Cardiac septum (tissue), 1 donor: ENCODE data around the gene ADAMTS1. TPM values are rescaled to one million over a fixed set of nuclear protein-coding genes. Genes with fewer than 3 reads are reported as not detected.

Experiments used
- DNase-seq: peaks from one replicate; pipeline ENCODE4 v3.0.0-alpha.2; 2020; ENCODE audit warnings: low spot score
- intact Hi-C: fragments of 100-400 bp; cut with DNase I; formaldehyde crosslinking; loops from one replicate; pipeline ENCODE4 v1.14.0; 2022
- total RNA-seq: library from RNA; stranded (reverse); fragmentation: NEBNext Ultra II Directional; extraction: Animal tissue kit (Norgen Biotek cat#: 25700); gene quantifications from one replicate; pipeline ENCODE4 v1.2.1, GENCODE V29; 2021
- donor health status: DM: no; HTN: no; CAD: no.

The ADAMTS1 gene
- total RNA-seq, 1 donor from 2014 or later: 92.5 TPM

DNA sequence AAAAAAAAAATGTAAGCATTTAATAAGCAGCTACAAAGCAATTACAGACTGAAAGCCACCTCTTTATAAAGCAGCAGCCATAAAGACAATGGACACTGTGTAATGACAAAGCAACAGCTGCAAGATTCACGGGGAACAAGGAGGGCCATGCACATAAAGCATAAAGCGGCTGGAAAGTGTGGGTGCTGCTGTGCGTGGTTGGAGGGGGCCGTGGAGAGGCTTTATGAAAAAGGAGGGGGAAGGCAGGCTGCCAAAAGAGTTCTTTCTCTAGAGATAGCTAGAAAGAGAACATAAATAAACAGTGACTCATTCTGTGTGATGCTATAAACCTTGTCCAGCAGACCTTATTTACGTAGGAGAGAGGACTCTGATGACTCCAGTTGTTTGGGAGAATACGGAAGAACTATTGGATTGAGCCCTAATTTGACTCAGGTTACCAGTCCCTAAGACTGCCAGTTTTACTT lies 49.3 kb downstream of the ADAMTS1 start:
- no peak for DNase-seq
- intact Hi-C loops: loop anchor here (2.0 kb wide), 1 partner anchor 47 kb away; no protein-coding TSS in a partner anchor

DNA sequence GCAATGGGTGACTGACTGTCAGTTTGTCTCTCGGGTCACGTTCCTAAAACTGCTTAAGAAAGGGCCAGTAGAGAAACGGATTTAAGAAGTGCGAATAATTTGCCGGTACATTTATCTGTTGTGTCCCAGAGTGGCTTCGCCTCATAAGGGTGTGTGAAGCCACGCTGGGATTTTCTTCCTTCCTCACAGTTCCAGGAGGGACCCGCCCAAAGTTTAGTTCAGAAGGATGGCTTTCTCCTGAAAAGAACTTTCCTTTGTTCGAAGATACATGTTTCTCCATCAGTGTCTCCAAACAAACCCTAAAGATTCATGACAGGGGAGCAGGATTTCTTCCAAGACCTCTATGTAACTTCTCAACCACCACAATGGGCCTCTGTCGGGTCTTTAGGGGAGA lies 49.8 kb downstream of the ADAMTS1 start:
- no peak for DNase-seq
- intact Hi-C loops: no loop called here

DNA sequence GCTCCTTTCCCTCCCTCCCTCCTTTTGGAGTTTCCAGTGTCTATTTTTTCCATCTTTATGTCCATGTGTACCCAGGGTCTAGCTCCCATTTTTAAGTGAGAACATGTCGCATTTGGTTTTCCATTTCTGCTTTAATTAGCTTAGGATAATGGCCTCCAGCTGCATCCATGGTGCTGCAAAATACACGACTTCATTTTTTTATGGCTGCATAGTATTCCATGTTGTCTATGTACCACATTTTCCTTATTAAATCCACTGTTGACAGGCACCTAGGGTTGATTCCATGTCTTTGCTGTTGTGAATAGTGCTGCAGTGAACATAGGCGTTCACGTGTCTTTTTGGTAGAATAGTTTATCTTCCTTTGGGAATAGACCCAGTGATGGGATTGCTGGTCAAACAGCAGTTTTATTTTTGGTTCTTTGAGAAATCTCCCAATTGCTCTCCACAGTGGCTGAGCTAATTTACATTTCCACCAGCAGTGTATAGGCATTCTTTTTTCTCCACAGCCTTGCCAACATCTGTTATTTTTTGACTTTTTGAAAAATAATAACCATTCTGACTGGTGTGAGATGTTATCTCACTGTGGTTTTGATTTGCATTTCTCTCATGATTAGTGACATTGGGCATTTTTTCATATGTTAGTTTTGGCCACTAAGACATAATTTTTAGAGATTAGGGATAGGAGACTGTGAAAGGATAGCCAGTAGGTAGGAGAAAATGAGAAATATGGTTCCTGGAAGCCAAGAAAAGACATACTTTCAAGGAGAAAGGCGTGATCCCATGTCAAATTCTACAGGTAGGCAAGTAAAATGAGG lies 50.4 kb downstream of the ADAMTS1 start:
- intact Hi-C loops: no loop called here
- DNase-seq: no peak

DNA sequence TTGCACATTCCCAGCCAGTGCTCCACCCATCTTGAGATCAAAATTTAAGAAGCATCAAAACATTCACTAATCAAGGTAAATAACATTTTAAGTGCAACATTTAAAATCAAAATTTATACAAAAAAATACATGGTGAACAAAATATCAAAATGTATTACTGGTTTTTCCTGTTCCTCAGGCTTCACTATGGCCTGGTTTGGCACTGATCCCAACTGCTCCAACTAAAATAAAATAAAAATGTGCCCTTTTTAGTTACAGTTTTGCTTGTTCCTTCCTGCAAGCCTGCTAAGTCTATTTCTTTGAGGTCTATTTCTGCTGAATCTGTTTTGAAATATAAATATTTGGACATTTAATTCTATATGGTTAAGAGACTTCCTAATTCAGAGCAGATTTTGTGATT lies 54.9 kb downstream of the ADAMTS1 start:
- intact Hi-C loops: no loop called here
- DNase-seq: no peak

DNA sequence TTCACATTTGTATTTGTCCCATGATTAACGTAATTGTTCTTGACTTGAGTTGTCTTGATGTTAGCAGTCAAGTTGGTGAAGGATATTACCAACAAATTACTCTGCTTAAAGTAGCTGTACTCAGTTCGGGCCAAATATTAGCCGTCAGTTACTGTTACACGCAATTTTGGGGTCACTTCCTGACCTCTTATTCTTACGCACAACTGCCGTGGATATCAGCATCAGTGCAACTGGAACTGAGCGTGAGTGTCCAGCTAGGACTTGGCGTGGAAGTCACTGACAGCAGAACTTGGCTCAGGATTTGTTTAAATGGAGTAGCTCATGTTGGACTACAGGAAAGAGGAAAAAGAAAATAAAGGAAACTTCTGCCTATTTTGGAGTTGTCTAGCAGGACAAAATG lies 56.4 kb downstream of the ADAMTS1 start:
- intact Hi-C loops: no loop called here
- no peak for DNase-seq

Other genes with a start within 250 kb of the ADAMTS1 start
- gene ADAMTS5, start 121.7 kb upstream of the ADAMTS1 start, total RNA-seq: 4.0 TPM